GM21825 (cell line): Measurements from ENCODE around the gene PMEL.
"Not testable (repeated sequence)": the region's sequence is repeated elsewhere in the genome, so short reads cannot be mapped to it uniquely, and the experiment has no call there.

ENCODE experiments used
- ATAC-seq: cut with Tn5 transposase; IDR thresholded peaks from one replicate; pipeline ENCODE4 v1.9.1; 2021; ENCODE audit warnings: mild to moderate bottlenecking, moderate library complexity; ENCODE audit not compliant: unreplicated experiment

Gene PMEL

GRCh38 chr12:55925870-55926737 lies 39.7 kb downstream of the PMEL start:
- ATAC-seq = no peak

GRCh38 chr12:55925371-55925770 lies 40.5 kb downstream of the PMEL start:
- no peak for ATAC-seq

GRCh38 chr12:55923648-55924047 lies 42.2 kb downstream of the PMEL start:
- ATAC-seq = not testable (repeated sequence)

- no peak for ATAC-seq
These were observed 43.7 kb downstream of the PMEL start for GRCh38 chr12:55922126-55922525.

GRCh38 chr12:55919032-55919431 lies 46.8 kb downstream of the PMEL start:
- ATAC-seq = not testable (repeated sequence)

GRCh38 chr12:55915482-55915859 lies 50.4 kb downstream of the PMEL start:
- no peak for ATAC-seq

- no peak for ATAC-seq
These were observed 52.9 kb downstream of the PMEL start for GRCh38 chr12:55912908-55913307.

GRCh38 chr12:55909513-55909884 lies 56.3 kb downstream of the PMEL start:
- no peak for ATAC-seq

- ATAC-seq = no peak
These were observed 56.9 kb downstream of the PMEL start for GRCh38 chr12:55908726-55909512.

GRCh38 chr12:55906056-55906455 lies 59.8 kb downstream of the PMEL start:
- no peak for ATAC-seq
